ENCODE results near the gene CD14.
"Not testable (repeated sequence)": the region's sequence is repeated elsewhere in the genome, so short reads cannot be mapped to it uniquely, and the experiment has no call there.

Gene CD14

GRCh38 chr5:140593070-140593469 is 39.9 kb downstream of the CD14 start:
- not testable (repeated sequence) for DNase-seq

GRCh38 chr5:140591747-140592372 is 41.1 kb downstream of the CD14 start:
- DNase-seq = no peak

GRCh38 chr5:140590861-140591260 is 42.1 kb downstream of the CD14 start:
- no peak for DNase-seq

GRCh38 chr5:140588311-140589070 is 44.5 kb downstream of the CD14 start:
- DNase-seq = no peak

GRCh38 chr5:140587495-140587894 is 45.5 kb downstream of the CD14 start:
- DNase-seq = no peak
